Pancreas (tissue), 10 donors: Measurements from ENCODE around the gene ARHGEF7. TPM values are rescaled to one million over a fixed set of nuclear protein-coding genes. Genes with fewer than 3 reads are reported as not detected.
A peak's percentile ranks its signal among the peaks of the same experiment; 100 is the strongest.

Source experiments
- ATAC-seq, 4 donors: fragments of 200-7000 bp; cut with Tn5 transposase; one replicate each; pipeline versions ENCODE4 v1.8.0 to v1.9.1; 2020; ENCODE audit warnings: mild to moderate bottlenecking in 4 of 4, moderate library complexity in 4 of 4
- DNase-seq, 6 donors: peaks; one replicate each; pipeline ENCODE4 v3.0.0-alpha.2; 2020
- FAIRE-seq: peaks from 2 replicates; lab custom pipeline; 2012; peaks lifted over from hg19 to GRCh38; lab: Jason Lieb, UNC
- H3K27ac ChIP-seq, 4 donors: fragments of 200-600 bp; sonication (generic); 1 replicate in 3 of 4; 2 replicates in 1 of 4; pipeline versions ENCODE4 v1.5.0 to v1.8.0; 2020
- H3K27me3 ChIP-seq, 4 donors: fragments of 200-600 bp; one replicate each; pipeline ENCODE4 v1.8.0; 2021
- H3K36me3 ChIP-seq, 3 donors: fragments of 200-600 bp; sonication (generic) in 1 of 3; one replicate each; pipeline versions ENCODE4 v1.5.0 to v1.8.0; 2020 to 2021
- H3K4me1 ChIP-seq, 3 donors: fragments of 200-600 bp; one replicate each; pipeline ENCODE4 v1.8.0; 2021
- H3K4me3 ChIP-seq, 4 donors: fragments of 200-600 bp; sonication (generic) in 2 of 4; one replicate each; pipeline versions ENCODE4 v1.5.0 to v1.8.0; 2020 to 2021
- H3K9me3 ChIP-seq, 4 donors: fragments of 200-600 bp; one replicate each; pipeline ENCODE4 v1.8.0; 2021
- WGBS, 2 donors: extraction: QIAGEN DNeasy Blood & Tissue Kit; methylation state at CpG; one replicate each; pipeline ENCODE4 v1.1.7; 2013; 5-methylcytosine and 5-hydroxymethylcytosine counted together
- intact Hi-C, 3 donors: fragments of 100-400 bp; cut with DNase I; formaldehyde crosslinking; loops; one replicate each; pipeline versions ENCODE4 v1.11.1 to v1.14.2; 2022
- polyA plus RNA-seq, 2 donors: library from polyadenylated mRNA; stranded (reverse); fragments of 200-250 nt; gene quantifications; one replicate each; pipeline ENCODE4 v1.2.3, GENCODE V29; 2013
- total RNA-seq, 6 donors: library from RNA; stranded (reverse); fragmentation: NEBNext Ultra II Directional in 4 of 6; extraction: Animal tissue kit (Norgen Biotek cat#: 25700) in 4 of 6; gene quantifications; one replicate each; pipeline versions ENCODE4 v1.2.1 to v1.2.4, GENCODE V29; 2021 to 2023
- TF ChIP-seq, protein P1 (sequence below), 4 donors: fragments of 200-600 bp; sonication (generic) in 3 of 4; IDR thresholded peaks; one replicate each; pipeline versions ENCODE4 v1.5.0 to v1.8.0; 2021; ENCODE audit warnings: antibody characterized with exemption in 4 of 4
- donor health status: healthy with polysubstance abuse.
- donor health status: DM: no; HTN: no; CAD: no; lungs with moderate emphysema.
- donor health status: DM: no; HTN: no; CAD: no.
- donor health status: control.
- donor health status: control.
- donor health status: Bipolar disorder and iron deficiency.
- donor health status: DM: yes; HTN: yes; CAD: no.
- donor health status: DM: no; HTN: no; CAD: no.
- donor health status: DM: no; HTN: no; CAD: no.
- donor health status: DM: yes; HTN: yes; CAD: no.

ARHGEF7 gene
- total and polyA plus RNA-seq, 8 donors = 13.4 to 37.7 (median 22.2) TPM

- Histone ChIP-seq H3K36me3 (no peaks in the 10 kb centered on the region), H3K4me3 (no peak overlapping the region), H3K4me1 (peaks cover 0 to 23% (median 6%) of the 10 kb centered on the region in 3 donors), H3K27me3 (no peaks in the 10 kb centered on the region), H3K9me3 (no peaks in the 10 kb centered on the region), H3K27ac (no peak overlapping the region)
- DNase-seq (no peak), ATAC-seq (no peak), FAIRE-seq (no peak)
- intact Hi-C loops = loop anchor here in 1 of 3 donors (10.0 kb wide), 1 partner anchor 131 kb away; no protein-coding TSS in a partner anchor
- TF ChIP-seq, protein P1, sequence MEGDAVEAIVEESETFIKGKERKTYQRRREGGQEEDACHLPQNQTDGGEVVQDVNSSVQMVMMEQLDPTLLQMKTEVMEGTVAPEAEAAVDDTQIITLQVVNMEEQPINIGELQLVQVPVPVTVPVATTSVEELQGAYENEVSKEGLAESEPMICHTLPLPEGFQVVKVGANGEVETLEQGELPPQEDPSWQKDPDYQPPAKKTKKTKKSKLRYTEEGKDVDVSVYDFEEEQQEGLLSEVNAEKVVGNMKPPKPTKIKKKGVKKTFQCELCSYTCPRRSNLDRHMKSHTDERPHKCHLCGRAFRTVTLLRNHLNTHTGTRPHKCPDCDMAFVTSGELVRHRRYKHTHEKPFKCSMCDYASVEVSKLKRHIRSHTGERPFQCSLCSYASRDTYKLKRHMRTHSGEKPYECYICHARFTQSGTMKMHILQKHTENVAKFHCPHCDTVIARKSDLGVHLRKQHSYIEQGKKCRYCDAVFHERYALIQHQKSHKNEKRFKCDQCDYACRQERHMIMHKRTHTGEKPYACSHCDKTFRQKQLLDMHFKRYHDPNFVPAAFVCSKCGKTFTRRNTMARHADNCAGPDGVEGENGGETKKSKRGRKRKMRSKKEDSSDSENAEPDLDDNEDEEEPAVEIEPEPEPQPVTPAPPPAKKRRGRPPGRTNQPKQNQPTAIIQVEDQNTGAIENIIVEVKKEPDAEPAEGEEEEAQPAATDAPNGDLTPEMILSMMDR (IDR thresholded peaks at IDR 0.05) = no peak
- 90% methylated on average over 12 of the region's 12 CpGs for WGBS, 2 donors
These were observed 91.0 kb downstream of the ARHGEF7 start for GRCh38 chr13:111206148-111206547.

GRCh38 chr13:111209613-111210012 lies 94.5 kb downstream of the ARHGEF7 start:
- intact Hi-C loops = loop anchor here in 1 of 3 donors (10.0 kb wide), 2 partner anchors 115 to 135 kb away; no protein-coding TSS in a partner anchor
- H3K4me3 ChIP-seq = no peak overlapping the region
- TF ChIP-seq, protein P1 (IDR thresholded peaks at IDR 0.05) = no peak
- no peaks in the 10 kb centered on the region for H3K36me3 ChIP-seq
- H3K9me3 ChIP-seq = no peaks in the 10 kb centered on the region
- no peak overlapping the region for H3K27ac ChIP-seq
- ATAC-seq (no peak), FAIRE-seq (no peak), DNase-seq (no peak)
- H3K27me3 ChIP-seq = no peaks in the 10 kb centered on the region
- WGBS, 2 donors = 90 to 96% methylated on average over 9 of the region's 9 CpGs
- peaks cover 0 to 6% (median under 1%) of the 10 kb centered on the region in 3 donors for H3K4me1 ChIP-seq

DNA sequence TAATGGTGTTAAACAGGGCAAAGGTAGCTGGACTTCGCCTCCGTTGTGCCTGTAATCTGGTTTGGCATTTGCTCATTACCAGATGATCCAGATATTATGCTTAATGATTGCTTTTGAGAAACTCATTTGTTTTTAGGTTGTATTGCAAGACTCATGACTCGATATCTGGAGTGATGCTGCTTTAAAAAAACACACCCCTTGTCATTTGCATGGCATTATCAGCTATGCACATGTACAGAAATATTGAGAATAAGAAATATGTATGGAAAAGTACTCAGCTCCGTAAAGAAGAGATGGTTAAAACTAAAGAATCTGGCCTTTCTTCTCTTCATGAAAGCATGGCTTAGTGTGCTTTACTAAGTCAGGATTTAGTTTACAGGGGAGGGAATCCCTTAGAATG lies 95.0 kb downstream of the ARHGEF7 start:
- H3K27me3 ChIP-seq = no peaks in the 10 kb centered on the region
- H3K36me3 ChIP-seq = no peaks in the 10 kb centered on the region
- ATAC-seq = no peak
- TF ChIP-seq, protein P1 (IDR thresholded peaks at IDR 0.05) = no peak
- H3K4me3 ChIP-seq = no peak overlapping the region
- H3K9me3 ChIP-seq = no peaks in the 10 kb centered on the region
- intact Hi-C loops = loop anchor here in 1 of 3 donors (10.0 kb wide), 1 partner anchor 115 kb away; no protein-coding TSS in a partner anchor
- no peak overlapping the region for H3K27ac ChIP-seq
- no peak for DNase-seq
- FAIRE-seq = no peak
- WGBS, 2 donors = 60 to 66% methylated on average over 4 of the region's 4 CpGs
- peaks cover 0 to 4% (median 0%) of the 10 kb centered on the region in 3 donors for H3K4me1 ChIP-seq

DNA sequence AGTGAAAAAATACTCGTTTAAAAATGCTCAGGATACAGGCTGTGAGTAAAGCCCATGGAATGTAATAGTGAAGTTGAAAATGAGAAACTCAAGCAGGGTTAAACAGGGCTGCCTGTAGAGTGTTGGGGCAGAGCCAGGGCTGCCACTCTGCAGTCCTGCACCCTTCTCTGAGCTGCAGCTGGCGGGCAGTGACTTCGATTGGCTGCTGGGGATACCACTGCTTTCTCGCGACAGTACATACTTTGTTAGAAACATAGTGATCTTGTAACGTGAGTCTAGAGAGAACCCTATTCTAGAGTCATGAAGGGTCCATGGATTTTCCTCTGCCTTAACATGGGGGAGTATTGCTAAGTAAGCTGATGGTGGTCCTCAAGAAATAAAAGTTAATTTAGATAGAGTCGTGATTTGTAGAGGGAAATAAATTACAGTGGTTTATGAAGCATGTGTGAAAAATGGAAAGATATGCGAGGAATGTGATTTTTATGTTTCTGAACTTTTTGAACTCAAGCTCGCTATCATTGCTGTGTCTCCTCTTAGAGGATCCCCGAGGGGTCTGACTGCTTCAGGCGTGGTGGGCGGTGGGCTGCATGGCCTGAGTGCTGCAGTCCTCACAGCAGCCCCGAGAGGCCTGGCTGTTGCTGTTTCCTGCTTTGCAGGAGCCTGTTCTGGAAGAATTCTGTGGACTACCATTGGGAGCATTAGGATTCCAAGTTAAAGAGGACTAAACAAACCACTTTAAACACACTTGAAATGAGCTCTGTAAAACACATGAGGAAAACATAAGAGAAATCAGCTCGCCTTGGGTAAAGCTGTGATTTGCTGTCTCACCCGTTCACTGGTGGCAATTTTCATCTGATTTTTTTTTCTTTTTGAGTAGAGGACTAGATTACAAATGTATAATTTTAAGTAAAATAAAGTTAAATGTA lies 95.7 kb downstream of the ARHGEF7 start:
- FAIRE-seq (no peak), ATAC-seq (peak in 3 of 4 donors; percentile 34 to 74 (median 66)), DNase-seq (no peak)
- WGBS, 2 donors = 61 to 69% methylated on average over 15 of the region's 15 CpGs
- Histone ChIP-seq H3K9me3 (no peaks in the 10 kb centered on the region), H3K27ac (no peak overlapping the region), H3K4me1 (peaks cover 0 to 4% (median 0%) of the 10 kb centered on the region in 3 donors), H3K27me3 (no peaks in the 10 kb centered on the region), H3K36me3 (no peaks in the 10 kb centered on the region), H3K4me3 (no peak overlapping the region)
- intact Hi-C loops = loop anchor here in 1 of 3 donors (10.0 kb wide), 1 partner anchor 116 kb away; no protein-coding TSS in a partner anchor
- TF ChIP-seq, protein P1 (IDR thresholded peaks at IDR 0.05) = no peak
